Measurements from ENCODE around the gene AGFG2. TPM values are rescaled to one million over a fixed set of nuclear protein-coding genes. Genes with fewer than 3 reads are reported as not detected.

The AGFG2 gene
- total and polyA plus RNA-seq, 2 of the 13 experiments (the other 11 are each of a cell fraction or from before 2014, with no cell fraction given) = 125 to 132 TPM

GRCh38 chr7:100586266-100587025, 47.4 kb downstream of the AGFG2 start, which contains the start of gene FBXO24 (continued):
- no peak for TF ChIP-seq ZNF672 (CRISPR knock-in tag; IDR thresholded peaks at IDR 0.05)
- TF ChIP-seq SMAD3 (CRISPR knock-in tag; IDR thresholded peaks at IDR 0.05) = no peak; the same call in 1 of the 2 replicates
- no peak for TF ChIP-seq KLF9 (CRISPR knock-in tag; IDR thresholded peaks at IDR 0.05; ENCODE audit: low read depth)
- TF ChIP-seq POLR2A (IDR thresholded peaks at IDR 0.05; ENCODE audit: insufficient read depth in 1 of 2, low read depth in 2 of 2, low read length in 2 of 2) = peak in 1 of 2 experiments; percentile 80; a peak in 2 of 4 replicates
- TF ChIP-seq ZNF512B (CRISPR knock-in tag; IDR thresholded peaks at IDR 0.05; ENCODE audit: borderline replicate concordance) = no peak
- no peak for TF ChIP-seq ZNF83 (CRISPR knock-in tag; IDR thresholded peaks at IDR 0.05; ENCODE audit: borderline replicate concordance)
- 0 out of 2 replicates have a peak, but pooled peaks have one; percentile 8 for TF ChIP-seq ZNF580 (CRISPR knock-in tag; IDR thresholded peaks at IDR 0.05; ENCODE audit: borderline replicate concordance, low read depth)
- no peak for TF ChIP-seq IKZF1 (IDR thresholded peaks at IDR 0.05)
- TF ChIP-seq RARG (CRISPR knock-in tag; IDR thresholded peaks at IDR 0.05; ENCODE audit: low read depth) = no peak
- no peak for TF ChIP-seq RNF2 (conservative IDR thresholded peaks at IDR 0.05; ENCODE audit: low read depth)
- TF ChIP-seq MAZ (IDR thresholded peaks at IDR 0.05; ENCODE audit: borderline replicate concordance, low read depth, low read length) = peak; percentile 64; the same call in 1 of the 2 replicates
- no peak; the same call in none of the 2 replicates for TF ChIP-seq MAZ (CRISPR knock-in tag; IDR thresholded peaks at IDR 0.05; ENCODE audit: low read depth)
- TF ChIP-seq XRCC5 (optimal IDR thresholded peaks at IDR 0.05; ENCODE audit: low read length) = peak; percentile 80
- no peak for TF ChIP-seq ZNF317 (CRISPR knock-in tag; IDR thresholded peaks at IDR 0.05)
- peak; percentile 6; the same call in 1 of the 2 replicates for TF ChIP-seq ZNF792 (CRISPR knock-in tag; IDR thresholded peaks at IDR 0.05)
- 0 out of 2 replicates have a peak, but pooled peaks have one; percentile 54 for TF ChIP-seq NRL (CRISPR knock-in tag; IDR thresholded peaks at IDR 0.05; ENCODE audit: borderline replicate concordance)
- TF ChIP-seq ZBTB34 (CRISPR knock-in tag; IDR thresholded peaks at IDR 0.05) = no peak
- TF ChIP-seq RFX1 (IDR thresholded peaks at IDR 0.05) = no peak
- peak; percentile 2 for TF ChIP-seq PHF5A (CRISPR knock-in tag; IDR thresholded peaks at IDR 0.05; ENCODE audit: low read depth, unreplicated experiment)
- peak; percentile 87; the same call in 1 of the 2 replicates for TF ChIP-seq RFXANK (CRISPR knock-in tag; IDR thresholded peaks at IDR 0.05)
- no peak for TF ChIP-seq ZNF484 (CRISPR knock-in tag; IDR thresholded peaks at IDR 0.05; ENCODE audit: borderline replicate concordance, low read depth)
- no peak for TF ChIP-seq HOXD1 (CRISPR knock-in tag; IDR thresholded peaks at IDR 0.05)
- no peak for TF ChIP-seq FOSL2 (CRISPR knock-in tag; IDR thresholded peaks at IDR 0.05)
- 0 out of 2 replicates have a peak, but pooled peaks have one; percentile 38 for TF ChIP-seq PCBP1 (IDR thresholded peaks at IDR 0.05; ENCODE audit: borderline replicate concordance, low read depth, low read length)
- no peak for TF ChIP-seq ZNF777 (CRISPR knock-in tag; IDR thresholded peaks at IDR 0.05)
- TF ChIP-seq ZFP90 (CRISPR knock-in tag; IDR thresholded peaks at IDR 0.05; ENCODE audit: borderline replicate concordance) = peak; percentile 27; the same call in 1 of the 2 replicates
- peak; percentile 20 for TF ChIP-seq ZFY (CRISPR knock-in tag; IDR thresholded peaks at IDR 0.05)
